HCT116 (cell line): ENCODE results near the gene FLCN. TPM values are rescaled to one million over a fixed set of nuclear protein-coding genes. Genes with fewer than 3 reads are reported as not detected.

ENCODE experiments used
- ATAC-seq: fragments of 200-7000 bp; cut with Tn5 transposase; 2 replicates; pipeline ENCODE4 v1.9.1; 2020; ENCODE audit warnings: mild to moderate bottlenecking, moderate library complexity
- BruUV-seq: library from RNA; stranded (reverse); fragments of 400-500 nt; replicated peaks from 2 replicates; lab custom pipeline; 2021; lab: Mats Ljungman, UMichigan
- CTCF ChIA-PET: fragments of 300-600 bp; sonication (Branson Sonifier 250); formaldehyde crosslinking; loops from one replicate; lab custom pipeline; 2021; ENCODE audit warnings: antibody characterized with exemption; lab: Charles Lee
- POLR2A ChIA-PET: fragments of 300-600, 350-600 bp; sonication (Branson Sonifier 250); formaldehyde crosslinking; loops from one replicate; lab custom pipeline; 2021; ENCODE audit warnings: antibody characterized with exemption; lab: Charles Lee
- RAD21 ChIA-PET, 2 experiments: fragments of 300-600 bp; sonication (Branson Sonifier 250); formaldehyde crosslinking; loops; one replicate each; lab custom pipeline; 2023; ENCODE audit warnings: low total read pairs in 2 of 2; ENCODE audit not compliant: uncharacterized antibody in 2 of 2, unreplicated experiment in 2 of 2, low non-redundant PET in 1 of 2; lab: Charles Lee
- DNase-seq: peaks from one replicate; pipeline ENCODE4 v3.0.0-alpha.2; 2010; ENCODE audit warnings: low read depth, low spot score
- H2AFZ ChIP-seq: fragments of 200-600 bp; shearing (Covaris generic), sonication (generic); 2 replicates; pipeline ENCODE4 v1.6.1; 2017; ENCODE audit warnings: low read depth, mixed run types, mixed read lengths, antibody characterized with exemption, low read length; ENCODE audit not compliant: poor library complexity, severe bottlenecking
- H3K27ac ChIP-seq: 2 replicates; pipeline ENCODE4 v1.5.1; 2012; ENCODE audit warnings: low read depth, low read length
- H3K27me3 ChIP-seq: fragments of 200-600 bp; sonication (generic); 2 replicates; pipeline ENCODE4 v1.6.1; 2016; ENCODE audit warnings: mixed run types, low read length, mixed read lengths; ENCODE audit not compliant: insufficient read depth
- H3K36me3 ChIP-seq, 2 experiments: fragments of 200-500 bp in 1 of 2; fragments of 200-600 bp in 1 of 2; sonication (Bioruptor generic) in 1 of 2; sonication (generic) in 1 of 2; 2 replicates each; pipeline versions ENCODE4 v1.5.1 to v1.6.1; 2014 to 2016; ENCODE audit warnings: low read length in 2 of 2, inconsistent platforms in 1 of 2, mixed read lengths in 1 of 2, mixed run types in 1 of 2; ENCODE audit not compliant: insufficient read depth in 2 of 2, control insufficient read depth in 1 of 2
- H3K4me1 ChIP-seq, 2 experiments: fragments of 200-600 bp in 1 of 2; sonication (generic) in 1 of 2; 2 replicates each; pipeline versions ENCODE4 v1.5.1 to v1.6.1; 2012 to 2017; ENCODE audit warnings: low read length in 2 of 2, inconsistent platforms in 1 of 2, mild to moderate bottlenecking in 1 of 2, mixed read lengths in 1 of 2, mixed run types in 1 of 2, moderate library complexity in 1 of 2; ENCODE audit not compliant: insufficient read depth in 2 of 2, control insufficient read depth in 1 of 2
- H3K4me2 ChIP-seq: fragments of 200-600 bp; sonication (generic); 2 replicates; pipeline ENCODE4 v1.6.1; 2017; ENCODE audit warnings: mixed run types, low read length, mixed read lengths
- H3K4me3 ChIP-seq, 2 experiments: fragments of 200-600 bp in 1 of 2; sonication (generic) in 1 of 2; replicated peaks in 1 of 2; 2 replicates each; pipeline ENCODE4 v1.5.1; 2011 to 2016; ENCODE audit warnings: low read length in 2 of 2, control low read depth in 1 of 2, low read depth in 1 of 2, mild to moderate bottlenecking in 1 of 2, mixed read lengths in 1 of 2, mixed run types in 1 of 2
- H3K79me2 ChIP-seq: fragments of 200-600 bp; sonication (generic); 2 replicates; pipeline ENCODE4 v1.6.1; 2017; ENCODE audit warnings: mild to moderate bottlenecking, mixed run types, low read length, moderate library complexity, mixed read lengths; ENCODE audit not compliant: insufficient read depth
- H3K9ac ChIP-seq: fragments of 200-600 bp; sonication (generic); 2 replicates; pipeline ENCODE4 v1.6.1; 2016; ENCODE audit warnings: low read length, mixed read lengths
- H3K9me2 ChIP-seq: fragments of 200-600 bp; sonication (generic), shearing (Covaris generic); 2 replicates; pipeline ENCODE4 v1.6.1; 2017; ENCODE audit warnings: mixed run types, mild to moderate bottlenecking, moderate library complexity; ENCODE audit not compliant: insufficient read depth
- H3K9me3 ChIP-seq, 2 experiments: fragments of 200-500 bp in 1 of 2; fragments of 200-600 bp in 1 of 2; sonication (Bioruptor generic) in 1 of 2; sonication (generic) in 1 of 2; 2 replicates each; pipeline ENCODE4 v1.6.1; 2014 to 2017; ENCODE audit warnings: low read length in 2 of 2, mixed read lengths in 2 of 2, inconsistent platforms in 1 of 2, low read depth in 1 of 2, mild to moderate bottlenecking in 1 of 2, mixed run types in 1 of 2, moderate library complexity in 1 of 2; ENCODE audit not compliant: control insufficient read depth in 1 of 2, insufficient read depth in 1 of 2
- H4K20me1 ChIP-seq: fragments of 200-600 bp; sonication (generic), shearing (Covaris generic); 2 replicates; pipeline ENCODE4 v1.6.1; 2017; ENCODE audit warnings: mixed run types, mild to moderate bottlenecking, moderate library complexity; ENCODE audit not compliant: insufficient read depth
- CEBPB ChIP-seq: IDR thresholded peaks from 2 replicates; pipeline ENCODE4 v1.6.1; 2012; ENCODE audit warnings: low read depth
- EGR1 ChIP-seq: IDR thresholded peaks from 2 replicates; pipeline ENCODE4 v1.6.1; 2012; ENCODE audit warnings: low read depth
- ELF1 ChIP-seq: IDR thresholded peaks from 2 replicates; pipeline ENCODE4 v1.6.1; 2012; ENCODE audit warnings: low read depth, borderline replicate concordance
- FOSL1 ChIP-seq: IDR thresholded peaks from 2 replicates; pipeline ENCODE4 v1.6.1; 2012; ENCODE audit warnings: low read depth
- POLR2AphosphoS5 ChIP-seq: IDR thresholded peaks from 2 replicates; pipeline ENCODE4 v1.6.1; 2011; ENCODE audit warnings: mild to moderate bottlenecking, low read depth, low read length, moderate library complexity
- RAD21 ChIP-seq: IDR thresholded peaks from 2 replicates; pipeline ENCODE4 v1.6.1; 2012; ENCODE audit warnings: low read depth, mild to moderate bottlenecking
- SP1 ChIP-seq: IDR thresholded peaks from 2 replicates; pipeline ENCODE4 v1.6.1; 2012; ENCODE audit warnings: low read depth
- SRF ChIP-seq: IDR thresholded peaks from 2 replicates; pipeline ENCODE4 v1.6.1; 2012; ENCODE audit warnings: low read depth
- YY1 ChIP-seq: IDR thresholded peaks from 2 replicates; pipeline ENCODE4 v1.6.1; 2011; ENCODE audit warnings: low read length, low read depth, moderate library complexity, mild to moderate bottlenecking; ENCODE audit not compliant: insufficient replicate concordance; ENCODE audit errors: extremely low read depth
- ZFX ChIP-seq: fragments of 450-650 bp; IDR thresholded peaks from 2 replicates; pipeline ENCODE4 v1.6.1; 2017
- ZNF274 ChIP-seq: fragments of 200-500 bp; sonication (Bioruptor generic); IDR thresholded peaks from 2 replicates; pipeline ENCODE4 v1.6.1; 2014; ENCODE audit warnings: mild to moderate bottlenecking, low read depth, low read length, inconsistent platforms
- intact Hi-C: fragments of 100-400 bp; cut with micrococcal nuclease; formaldehyde crosslinking; loops from 2 replicates; pipeline ENCODE4 v1.10.0; 2022
- total RNA-seq: library from RNA; stranded (reverse); gene quantifications from one replicate; pipeline ENCODE4 v1.2.1, GENCODE V29; 2021; ENCODE audit not compliant: unreplicated experiment
- TF ChIP-seq, protein P1 (sequence below): IDR thresholded peaks from 2 replicates; pipeline ENCODE4 v1.6.1; 2012
- TF ChIP-seq, protein P2 (sequence below): IDR thresholded peaks from 2 replicates; pipeline ENCODE4 v1.6.1; 2011; ENCODE audit warnings: mild to moderate bottlenecking, low read length, moderate library complexity; ENCODE audit not compliant: insufficient replicate concordance; ENCODE audit errors: extremely low read depth
- TF ChIP-seq, protein P3 (sequence below), 3 experiments: fragments of 200-600 bp in 1 of 3; sonication (generic) in 1 of 3; IDR thresholded peaks in 2 of 3; conservative IDR thresholded peaks in 1 of 3; 2 replicates each; pipeline ENCODE4 v1.5.1; 2012 to 2017; ENCODE audit warnings: low read depth in 2 of 3, low read length in 2 of 3, antibody characterized with exemption in 1 of 3, borderline replicate concordance in 1 of 3, control low read depth in 1 of 3, mild to moderate bottlenecking in 1 of 3, mixed read lengths in 1 of 3, mixed run types in 1 of 3, moderate library complexity in 1 of 3; ENCODE audit not compliant: insufficient read depth in 1 of 3

FLCN gene
- total RNA-seq, 1 experiment from 2014 or later: 23.7 TPM

DNA sequence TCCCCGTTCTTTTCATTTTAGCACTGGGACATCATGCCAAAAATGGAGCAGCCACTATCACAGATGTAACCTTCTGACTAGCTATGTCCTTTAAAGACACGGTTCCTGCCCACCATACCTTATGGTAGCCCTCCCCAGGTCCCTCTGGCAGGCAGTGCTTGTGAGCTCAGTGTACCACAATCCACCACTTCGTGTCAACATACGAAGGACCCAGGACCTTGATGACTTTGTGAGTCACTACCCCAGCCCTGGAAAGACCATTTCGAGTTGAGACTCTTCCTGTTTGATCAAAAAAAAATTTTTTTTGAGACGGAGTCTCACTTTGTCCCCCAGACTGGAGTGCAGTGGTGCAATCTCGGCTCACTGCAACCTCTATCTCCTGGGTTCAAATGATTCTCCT is 21.0 kb upstream of the FLCN start:
- ChIA-PET RAD21 (no interaction called here), CTCF (no interaction called here)

DNA sequence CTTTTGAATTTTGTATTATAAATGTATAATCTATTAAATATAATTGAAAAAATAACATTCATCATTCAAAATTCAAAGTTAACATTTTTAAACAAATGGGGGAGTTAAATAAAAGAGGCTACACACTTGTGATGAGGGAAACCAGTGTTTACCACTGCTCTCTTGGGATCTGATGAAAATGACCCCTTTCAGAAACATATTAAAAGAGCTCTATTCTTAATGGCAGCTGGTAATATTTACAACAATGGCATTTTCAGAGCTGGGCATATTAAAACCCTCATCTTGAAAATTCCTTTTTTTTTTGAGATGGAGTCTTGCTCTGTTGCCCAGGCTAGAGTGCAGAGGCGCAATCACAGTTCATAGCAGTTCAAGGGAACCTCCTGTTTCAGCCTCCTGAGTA is 19.3 kb upstream of the FLCN start:
- Histone ChIP-seq H3K9ac (no peak overlapping the region), H3K4me3 (no peak overlapping the region), H4K20me1 (no peaks in the 10 kb centered on the region), H3K27me3 (no peaks in the 10 kb centered on the region), H2AFZ (no peak overlapping the region), H3K79me2 (peaks cover 3% of the 10 kb centered on the region; the same call in 1 of the 2 replicates), H3K27ac (no peak overlapping the region), H3K4me1 (no peaks in the 10 kb centered on the region), H3K9me3 (no peaks in the 10 kb centered on the region), H3K4me2 (no peak overlapping the region), H3K9me2 (no peaks in the 10 kb centered on the region), H3K36me3 (peaks cover 46 to 61% of the 10 kb centered on the region in 2 experiments; a peak in 3 of 4 replicates)
- no TSS peak for BruUV-seq
- CTCF ChIA-PET: interaction anchor here (0.8 kb wide), 1 partner anchor 13 kb away, joined by 3 read pairs; no protein-coding TSS in a partner anchor
- ATAC-seq: no peak
- RAD21 ChIA-PET: no interaction called here
- no peak for DNase-seq
- POLR2A ChIA-PET: no interaction called here
- intact Hi-C loops: no loop called here
- TF ChIP-seq ZNF274 (no peak), ELF1 (no peak), SRF (no peak), FOSL1 (no peak), SP1 (no peak), RAD21 (no peak), YY1 (no peak)
- TF ChIP-seq, protein P1, sequence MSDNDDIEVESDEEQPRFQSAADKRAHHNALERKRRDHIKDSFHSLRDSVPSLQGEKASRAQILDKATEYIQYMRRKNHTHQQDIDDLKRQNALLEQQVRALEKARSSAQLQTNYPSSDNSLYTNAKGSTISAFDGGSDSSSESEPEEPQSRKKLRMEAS: no peak
- TF ChIP-seq, protein P2, sequence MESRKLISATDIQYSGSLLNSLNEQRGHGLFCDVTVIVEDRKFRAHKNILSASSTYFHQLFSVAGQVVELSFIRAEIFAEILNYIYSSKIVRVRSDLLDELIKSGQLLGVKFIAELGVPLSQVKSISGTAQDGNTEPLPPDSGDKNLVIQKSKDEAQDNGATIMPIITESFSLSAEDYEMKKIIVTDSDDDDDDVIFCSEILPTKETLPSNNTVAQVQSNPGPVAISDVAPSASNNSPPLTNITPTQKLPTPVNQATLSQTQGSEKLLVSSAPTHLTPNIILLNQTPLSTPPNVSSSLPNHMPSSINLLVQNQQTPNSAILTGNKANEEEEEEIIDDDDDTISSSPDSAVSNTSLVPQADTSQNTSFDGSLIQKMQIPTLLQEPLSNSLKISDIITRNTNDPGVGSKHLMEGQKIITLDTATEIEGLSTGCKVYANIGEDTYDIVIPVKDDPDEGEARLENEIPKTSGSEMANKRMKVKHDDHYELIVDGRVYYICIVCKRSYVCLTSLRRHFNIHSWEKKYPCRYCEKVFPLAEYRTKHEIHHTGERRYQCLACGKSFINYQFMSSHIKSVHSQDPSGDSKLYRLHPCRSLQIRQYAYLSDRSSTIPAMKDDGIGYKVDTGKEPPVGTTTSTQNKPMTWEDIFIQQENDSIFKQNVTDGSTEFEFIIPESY: no peak
- TF ChIP-seq, protein P3, sequence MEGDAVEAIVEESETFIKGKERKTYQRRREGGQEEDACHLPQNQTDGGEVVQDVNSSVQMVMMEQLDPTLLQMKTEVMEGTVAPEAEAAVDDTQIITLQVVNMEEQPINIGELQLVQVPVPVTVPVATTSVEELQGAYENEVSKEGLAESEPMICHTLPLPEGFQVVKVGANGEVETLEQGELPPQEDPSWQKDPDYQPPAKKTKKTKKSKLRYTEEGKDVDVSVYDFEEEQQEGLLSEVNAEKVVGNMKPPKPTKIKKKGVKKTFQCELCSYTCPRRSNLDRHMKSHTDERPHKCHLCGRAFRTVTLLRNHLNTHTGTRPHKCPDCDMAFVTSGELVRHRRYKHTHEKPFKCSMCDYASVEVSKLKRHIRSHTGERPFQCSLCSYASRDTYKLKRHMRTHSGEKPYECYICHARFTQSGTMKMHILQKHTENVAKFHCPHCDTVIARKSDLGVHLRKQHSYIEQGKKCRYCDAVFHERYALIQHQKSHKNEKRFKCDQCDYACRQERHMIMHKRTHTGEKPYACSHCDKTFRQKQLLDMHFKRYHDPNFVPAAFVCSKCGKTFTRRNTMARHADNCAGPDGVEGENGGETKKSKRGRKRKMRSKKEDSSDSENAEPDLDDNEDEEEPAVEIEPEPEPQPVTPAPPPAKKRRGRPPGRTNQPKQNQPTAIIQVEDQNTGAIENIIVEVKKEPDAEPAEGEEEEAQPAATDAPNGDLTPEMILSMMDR (IDR thresholded peaks at IDR 0.05 in 2 of 3, conservative IDR thresholded peaks at IDR 0.05 in 1 of 3; ENCODE audit: borderline replicate concordance in 1 of 3, insufficient read depth in 1 of 3, low read depth in 2 of 3, low read length in 2 of 3): no peak

More for the DNA sequence above, 21.0 kb upstream of the FLCN start:
- ATAC-seq (no peak), DNase-seq (no peak)
- TF ChIP-seq CEBPB: no peak
- no peak for TF ChIP-seq ZFX
- TF ChIP-seq EGR1: no peak
- TF ChIP-seq POLR2AphosphoS5: no peak
- Histone ChIP-seq H3K4me1 (no peaks in the 10 kb centered on the region), H3K36me3 (peaks cover 50 to 57% of the 10 kb centered on the region in 2 experiments), H3K4me2 (no peak overlapping the region), H3K27ac (no peak overlapping the region), H3K9me3 (no peaks in the 10 kb centered on the region), H4K20me1 (no peaks in the 10 kb centered on the region), H3K79me2 (peaks cover 5% of the 10 kb centered on the region; the same call in 1 of the 2 replicates), H3K27me3 (no peaks in the 10 kb centered on the region), H2AFZ (no peak overlapping the region), H3K9ac (no peak overlapping the region), H3K4me3 (no peak overlapping the region), H3K9me2 (no peaks in the 10 kb centered on the region)
- intact Hi-C loops: no loop called here
- BruUV-seq: no TSS peak
- POLR2A ChIA-PET: no interaction called here
